Measurements from ENCODE around the gene REEP5.
"Not testable (repeated sequence)": the region's sequence is repeated elsewhere in the genome, so short reads cannot be mapped to it uniquely, and the experiment has no call there.

REEP5 gene

DNA sequence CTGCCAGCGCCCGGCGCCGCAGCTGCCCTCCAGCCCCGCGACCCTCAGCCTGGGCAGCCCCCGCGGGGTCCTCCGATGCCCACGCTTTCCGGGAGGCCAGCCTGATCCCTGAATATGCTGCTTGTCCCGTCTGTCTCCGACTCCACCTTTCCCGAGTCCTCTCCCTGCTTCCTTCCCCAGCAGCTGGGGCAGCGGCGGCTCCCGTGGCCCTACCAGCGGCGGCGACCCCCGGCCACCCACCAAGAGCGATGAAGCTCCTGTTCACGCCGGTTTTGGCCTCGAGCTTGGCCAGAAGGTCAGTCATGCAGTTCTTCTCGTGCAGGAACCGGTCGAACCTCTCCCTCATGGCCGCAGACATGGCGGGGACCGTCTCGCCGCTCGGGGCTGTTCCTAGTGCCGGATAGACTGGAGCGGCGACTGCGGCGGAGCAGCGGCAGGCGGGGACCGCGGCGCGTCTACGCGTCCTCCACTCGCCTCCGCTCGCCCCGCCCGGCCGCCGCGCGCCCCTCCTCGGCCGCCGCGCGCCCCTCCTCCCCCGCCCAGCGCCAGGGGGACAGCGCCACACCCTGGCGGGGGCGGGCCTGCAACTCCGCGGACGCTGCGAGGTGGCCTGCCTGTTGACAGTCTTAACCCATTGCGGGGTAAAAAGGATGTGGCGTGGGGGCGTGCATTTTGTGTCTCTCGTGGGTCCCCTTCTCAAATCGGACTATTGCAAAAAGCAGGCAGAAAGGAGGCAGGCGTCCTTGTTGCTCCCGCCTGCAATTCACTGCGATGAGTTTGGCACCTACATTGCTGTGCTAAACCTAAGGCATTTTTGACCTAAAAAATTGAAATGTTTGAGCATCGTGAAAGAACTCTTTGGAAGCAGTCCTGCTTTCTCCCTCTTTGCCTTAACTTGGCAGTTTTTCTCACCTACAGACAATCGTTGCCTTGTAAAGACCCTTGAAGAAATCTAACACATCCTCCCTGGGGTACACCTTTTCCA lies at the start of gene REEP5:
TSS of gene REEP5 (minus strand) at position 395 of the 985 bp plus-strand sequence. CDS start at position 358, 37 bp downstream.
- DNase-seq (ENCODE audit: low spot score), result peak; percentile 81

DNA sequence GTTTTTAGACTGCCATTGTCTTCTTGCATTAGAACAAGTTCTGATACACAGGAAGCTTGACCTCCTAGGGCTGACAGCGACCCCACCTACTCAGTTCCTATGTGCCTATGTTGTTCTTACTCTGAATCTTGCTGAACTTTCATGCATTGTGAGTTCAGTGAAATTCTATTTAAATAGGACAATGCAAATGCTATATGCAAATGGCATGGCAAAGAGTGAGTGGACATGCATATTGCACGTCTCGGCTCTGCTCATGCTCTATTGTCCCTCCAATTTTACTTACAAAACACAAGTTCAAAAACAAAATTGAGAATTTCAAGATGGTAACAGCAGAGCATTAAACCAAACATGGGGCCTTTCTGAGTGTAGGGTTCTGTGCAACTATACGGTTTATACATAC lies 49.2 kb upstream of the REEP5 start:
- no peak for DNase-seq (ENCODE audit: low spot score)

DNA sequence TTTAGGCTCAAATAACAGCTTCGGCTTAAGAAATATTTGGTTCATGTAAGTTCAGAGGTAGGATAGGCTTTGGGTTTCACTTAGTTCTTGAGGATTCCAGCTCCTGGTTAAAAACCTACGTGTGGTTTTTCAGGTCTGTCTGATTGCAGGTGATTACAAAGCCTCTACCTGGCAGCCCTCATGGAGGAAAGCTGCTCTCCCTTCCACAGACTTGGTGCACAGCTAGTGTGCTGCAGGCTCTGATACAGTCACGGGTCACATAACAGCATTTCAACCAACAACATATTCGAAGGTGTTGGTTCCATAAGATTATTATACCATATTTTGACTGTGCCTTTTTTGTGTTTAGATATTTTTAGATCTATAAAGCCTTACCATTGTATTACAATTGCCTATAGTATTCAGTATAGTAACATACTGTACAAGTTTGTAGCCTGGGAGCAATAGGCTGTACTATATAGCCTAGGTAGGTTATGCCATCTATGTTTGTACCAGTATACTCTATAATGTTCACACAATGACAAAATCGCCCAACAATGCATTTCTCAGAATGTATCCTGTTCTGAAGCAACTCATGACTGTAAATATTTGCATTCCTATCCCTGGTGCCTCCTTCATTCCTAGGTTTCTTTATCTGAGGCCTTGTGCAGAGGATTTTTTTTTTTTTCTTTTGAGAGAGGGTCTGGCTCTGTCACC lies 46.5 kb upstream of the REEP5 start:
- DNase-seq (ENCODE audit: low spot score), result no peak

DNA sequence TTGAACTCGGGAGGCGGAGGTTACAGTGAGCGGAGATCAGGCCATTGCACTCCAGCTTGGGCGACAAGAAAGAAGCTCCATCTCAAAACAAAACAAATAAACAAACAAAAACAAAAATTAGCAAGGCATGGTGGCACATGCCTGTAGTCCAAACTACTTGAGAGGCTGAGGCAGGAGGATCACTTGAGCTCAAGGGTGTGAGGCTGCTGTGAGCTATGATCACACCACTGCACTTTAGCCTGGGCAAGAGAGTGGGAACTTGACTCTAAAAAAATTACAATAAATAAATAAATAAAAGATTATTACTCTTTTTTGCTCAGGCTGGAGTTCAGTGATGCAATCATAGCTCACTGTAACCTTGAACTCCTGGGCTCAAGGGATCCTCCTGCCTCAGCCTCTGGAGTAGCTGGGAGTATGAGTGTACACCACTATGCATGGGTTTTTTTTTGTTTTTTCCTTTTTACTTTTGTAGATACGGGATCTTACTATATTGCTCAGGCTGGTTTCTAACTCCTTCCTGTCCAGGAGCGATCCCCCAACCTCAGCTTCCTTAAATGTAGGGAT lies 45.6 kb upstream of the REEP5 start:
- no peak for DNase-seq (ENCODE audit: low spot score)

DNA sequence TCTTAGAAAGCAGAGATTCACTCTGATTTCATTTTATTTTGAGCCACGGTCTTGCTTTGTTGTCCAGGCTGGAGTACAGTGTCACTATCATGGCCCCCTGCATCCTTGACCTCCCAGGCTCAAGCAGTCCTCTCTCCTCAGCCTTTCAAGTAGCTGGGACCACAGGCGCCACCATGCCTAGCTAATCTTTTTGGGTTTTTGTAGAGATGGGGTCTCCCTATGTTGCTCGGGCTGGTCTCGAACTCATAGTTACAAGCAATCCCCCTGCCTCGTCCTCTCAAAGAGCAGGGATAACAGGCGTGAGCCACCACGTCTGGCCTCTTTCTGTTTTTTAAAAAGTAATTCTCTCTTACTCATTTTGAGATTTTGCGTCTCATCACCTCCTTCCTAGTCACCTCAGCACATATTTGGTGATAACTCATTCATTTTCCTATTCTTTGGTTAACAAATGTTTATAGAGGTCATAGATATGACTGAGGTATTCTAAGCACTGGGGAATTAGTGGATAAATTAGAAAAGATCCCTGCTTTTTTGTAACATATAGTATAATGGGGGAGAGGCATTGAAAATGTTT lies 43.8 kb upstream of the REEP5 start:
- no peak for DNase-seq (ENCODE audit: low spot score)

DNA sequence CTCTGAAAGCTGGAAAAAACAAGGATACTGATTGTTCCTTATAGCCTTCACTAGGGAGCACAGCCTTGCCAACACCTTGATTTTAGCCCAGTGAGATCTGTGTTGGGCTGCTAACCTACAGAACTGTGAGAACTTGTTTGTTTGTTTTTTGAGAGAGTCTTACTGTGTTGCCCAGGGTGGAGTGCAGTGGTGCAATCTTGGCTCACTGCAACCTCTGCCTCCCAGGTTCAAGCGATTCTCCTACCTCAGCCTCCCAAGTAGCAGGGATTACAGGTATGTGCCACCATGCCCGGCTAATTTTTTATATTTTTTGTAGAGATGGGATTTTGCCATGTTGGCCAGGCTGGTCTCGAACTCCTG lies 41.3 kb upstream of the REEP5 start:
- DNase-seq (ENCODE audit: low spot score), result not testable (repeated sequence)

DNA sequence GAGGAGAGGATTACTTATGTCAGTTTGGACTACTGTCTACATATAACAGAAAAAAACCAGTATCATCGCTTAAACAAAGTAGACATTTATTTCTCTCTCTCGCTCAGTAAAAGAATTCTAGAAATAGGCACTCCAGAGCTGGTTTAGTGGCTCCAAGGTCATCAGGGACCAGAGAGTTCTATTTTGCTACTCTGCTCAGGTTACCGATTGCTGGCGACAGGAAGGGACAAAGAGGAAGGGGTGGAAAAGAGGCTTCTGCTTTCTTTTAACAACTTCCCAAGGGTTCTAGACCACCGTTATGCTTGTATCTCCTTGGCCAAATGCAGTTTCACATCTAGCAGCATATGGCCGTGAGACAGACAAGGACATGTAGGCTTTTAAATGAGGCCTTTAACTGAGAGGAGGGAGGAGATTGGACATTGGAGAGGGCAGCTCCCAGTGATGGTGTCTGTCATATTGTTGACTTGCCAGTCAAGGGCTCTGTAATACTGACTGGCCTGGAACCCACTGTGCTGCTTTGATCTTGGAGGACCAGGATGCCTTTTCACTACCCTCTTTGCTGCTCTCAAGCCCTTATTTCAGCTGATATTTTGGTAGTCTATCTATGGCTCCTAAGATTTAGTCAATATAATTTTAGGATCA lies 39.0 kb upstream of the REEP5 start:
- DNase-seq (ENCODE audit: low spot score), result no peak

DNA sequence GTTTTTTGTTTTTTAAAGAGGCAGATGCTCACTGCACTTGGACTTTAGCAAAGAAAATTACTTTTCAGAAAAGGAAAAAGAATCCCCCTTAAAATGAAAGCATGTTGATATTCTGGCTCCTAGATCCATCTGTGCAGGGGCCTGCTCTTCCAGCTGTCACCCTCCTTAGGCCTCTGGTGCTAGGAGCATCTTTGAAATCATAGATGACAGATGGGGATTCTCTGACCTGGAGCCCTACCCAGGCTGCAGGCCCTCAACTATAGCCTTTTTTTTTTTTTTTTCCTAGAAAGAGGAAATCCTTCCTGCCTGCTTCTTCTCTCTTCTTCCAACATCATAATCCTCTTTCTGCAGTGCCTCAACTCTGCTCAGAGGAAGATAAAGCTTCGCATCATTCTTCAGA lies 38.3 kb upstream of the REEP5 start:
- DNase-seq (ENCODE audit: low spot score), result no peak

DNA sequence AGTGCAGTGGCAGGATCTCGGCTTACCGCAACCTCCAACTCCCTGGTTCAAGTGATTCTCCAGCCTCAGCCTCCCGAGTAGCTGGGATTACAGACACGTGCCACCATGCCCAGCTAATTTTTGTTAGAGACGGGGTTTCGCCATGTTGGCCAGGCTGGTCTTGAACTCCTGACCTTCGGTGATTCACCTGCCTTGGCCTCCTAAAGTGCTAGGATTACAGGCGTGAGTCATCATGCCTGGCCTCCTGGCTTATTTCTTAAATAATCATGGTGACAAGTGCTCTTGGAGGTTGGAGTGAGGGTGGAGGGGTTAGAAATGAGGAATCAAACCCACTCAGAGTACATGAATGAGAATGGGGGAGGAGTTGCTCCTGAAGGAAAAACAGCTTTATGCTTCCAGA lies 37.8 kb upstream of the REEP5 start:
- DNase-seq (ENCODE audit: low spot score), result not testable (repeated sequence)

DNA sequence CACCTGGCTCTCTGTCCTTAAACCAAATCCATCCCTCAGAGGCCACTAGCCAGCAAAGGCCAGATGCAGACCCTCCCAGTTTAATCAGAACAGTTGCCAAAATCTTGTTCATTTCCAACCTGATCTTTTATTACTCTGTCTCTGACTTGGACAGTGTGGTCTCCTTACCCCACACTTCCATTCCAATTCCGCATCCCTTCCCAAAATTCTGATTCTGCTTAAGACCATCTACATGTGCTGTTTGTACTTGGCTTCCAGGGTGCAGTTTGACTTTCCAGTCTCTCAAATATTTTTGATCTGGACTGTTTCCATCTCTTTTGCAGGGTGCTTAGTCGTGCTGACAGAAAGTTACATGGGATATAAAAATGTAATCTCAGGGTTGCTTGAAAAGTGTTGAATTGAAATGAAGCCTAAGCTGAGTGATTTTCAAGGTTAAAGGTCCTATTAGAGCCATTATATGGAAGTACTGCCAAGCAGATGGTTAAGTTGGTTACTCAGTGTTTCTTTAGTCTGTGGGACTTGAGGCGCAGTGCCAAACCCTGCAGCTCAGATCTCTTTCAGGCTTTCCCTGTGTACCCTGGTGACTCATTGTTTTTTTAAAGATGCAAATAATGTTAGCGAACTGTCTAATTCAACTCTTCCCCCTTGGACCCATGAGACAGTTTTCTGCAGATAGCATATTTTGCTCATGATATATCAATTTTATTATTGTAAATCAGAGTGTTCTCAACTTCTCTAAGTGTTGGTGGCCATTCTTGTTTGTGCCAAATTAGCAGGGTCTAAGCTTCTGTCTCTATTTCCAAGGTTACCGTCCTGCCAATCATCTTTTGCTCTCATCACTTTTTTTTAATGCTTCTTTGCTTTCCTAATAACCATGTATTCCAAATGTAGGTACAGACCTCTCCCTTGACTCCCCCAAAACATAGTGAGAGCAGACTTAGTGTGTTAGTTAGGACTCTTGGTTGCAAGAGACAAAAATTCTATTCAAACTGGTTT lies 36.4 kb upstream of the REEP5 start:
- no peak for DNase-seq (ENCODE audit: low spot score)

DNA sequence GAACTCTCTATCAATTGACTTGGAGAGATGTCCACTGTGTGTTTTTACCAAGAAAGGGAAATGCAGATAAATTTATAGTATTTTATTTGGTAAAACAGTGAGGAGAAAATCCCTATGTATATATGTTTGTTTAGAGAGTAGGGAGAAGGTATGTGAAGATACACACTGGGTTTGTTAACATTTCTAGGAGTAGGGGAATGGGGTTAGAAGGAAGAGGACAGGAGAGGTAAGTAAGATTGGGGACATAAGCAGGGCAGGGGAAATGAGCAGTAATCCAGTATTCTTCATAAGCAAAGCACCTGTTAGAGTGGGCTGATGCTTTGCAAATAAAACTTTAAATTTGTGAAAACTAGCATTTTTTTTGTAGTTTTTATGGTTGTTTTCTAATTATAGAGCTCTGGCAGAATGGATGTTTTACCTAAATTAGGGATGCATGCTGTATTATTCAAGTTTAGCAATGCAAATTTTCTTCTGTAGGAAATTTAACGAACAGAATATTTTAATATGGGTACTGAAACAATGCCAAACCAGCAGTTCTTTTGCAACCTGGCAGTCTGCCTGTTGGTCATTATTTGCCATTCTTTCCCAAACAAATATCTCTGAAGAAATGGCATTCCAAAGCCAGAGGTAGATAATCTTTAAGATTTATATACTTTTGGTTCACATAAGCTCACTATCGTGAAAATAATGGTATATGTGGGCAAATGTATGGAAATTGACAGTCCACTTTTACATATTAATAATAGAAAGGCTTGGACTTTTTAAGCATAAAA lies 35.2 kb upstream of the REEP5 start:
- no peak for DNase-seq (ENCODE audit: low spot score)

DNA sequence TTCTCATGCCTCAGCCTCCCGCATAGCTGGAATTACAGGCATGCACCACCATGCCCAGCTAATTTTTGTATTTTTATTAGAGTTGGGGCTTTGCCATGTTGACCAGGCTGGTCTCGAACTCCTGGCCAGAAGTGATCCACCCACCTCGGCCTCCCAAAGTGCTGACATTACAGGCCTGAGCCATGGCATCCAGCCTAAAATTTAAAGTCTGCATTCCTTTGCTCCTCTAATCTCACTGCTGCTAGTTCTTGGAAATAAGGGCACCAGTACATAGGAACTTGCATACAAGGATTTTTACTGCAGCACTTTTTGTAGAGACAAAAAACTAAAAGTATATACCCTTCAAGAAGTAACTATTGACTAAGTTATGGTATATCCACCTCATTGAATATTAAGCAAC lies 34.6 kb upstream of the REEP5 start:
- no peak for DNase-seq (ENCODE audit: low spot score)

DNA sequence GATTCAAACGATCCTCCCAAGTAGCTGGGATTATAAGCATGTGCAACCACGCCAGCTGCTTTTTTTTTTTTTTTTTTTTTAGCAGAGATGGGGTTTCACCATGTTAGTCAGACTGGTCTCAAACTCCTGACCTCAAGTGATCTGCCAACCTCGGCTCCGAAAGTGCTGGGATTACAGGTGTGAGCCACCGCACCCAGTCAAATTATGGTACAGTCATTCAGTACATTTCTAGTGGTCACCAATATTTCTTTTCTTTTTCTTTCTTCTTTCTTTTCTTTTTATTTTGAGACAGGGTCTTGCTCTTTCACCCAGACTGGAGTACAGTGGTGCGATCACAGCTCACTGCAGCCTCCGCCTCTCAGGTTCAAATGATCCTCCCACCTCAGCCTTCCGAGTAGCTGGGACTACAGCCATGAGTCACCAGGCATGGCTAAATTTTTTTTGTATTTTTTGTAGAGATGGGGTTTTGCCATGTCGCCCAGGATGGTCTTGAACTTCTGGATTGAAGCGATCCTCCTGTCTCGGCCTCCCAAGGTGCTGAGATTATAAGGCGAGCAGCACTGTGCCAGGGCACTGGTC lies 29.2 kb upstream of the REEP5 start:
- DNase-seq (ENCODE audit: low spot score), result no peak

DNA sequence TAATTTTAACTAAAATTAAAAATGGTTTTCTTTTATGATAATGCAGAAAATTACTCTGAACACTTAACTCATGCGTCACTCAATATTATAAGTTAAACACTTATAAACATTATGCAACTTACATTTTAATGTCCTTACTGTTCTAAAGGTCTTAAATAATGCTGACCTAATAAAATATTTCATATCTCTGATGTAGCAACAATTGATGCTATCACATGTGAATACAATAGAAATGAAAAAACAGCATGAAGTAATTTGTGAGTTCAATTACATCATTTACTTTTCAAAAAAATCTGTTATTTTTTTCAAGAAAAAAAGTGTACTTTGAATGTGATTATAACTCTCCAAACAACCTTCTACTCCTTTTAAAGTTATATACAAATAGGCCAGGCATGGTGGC lies 26.4 kb upstream of the REEP5 start:
- no peak for DNase-seq (ENCODE audit: low spot score)

DNA sequence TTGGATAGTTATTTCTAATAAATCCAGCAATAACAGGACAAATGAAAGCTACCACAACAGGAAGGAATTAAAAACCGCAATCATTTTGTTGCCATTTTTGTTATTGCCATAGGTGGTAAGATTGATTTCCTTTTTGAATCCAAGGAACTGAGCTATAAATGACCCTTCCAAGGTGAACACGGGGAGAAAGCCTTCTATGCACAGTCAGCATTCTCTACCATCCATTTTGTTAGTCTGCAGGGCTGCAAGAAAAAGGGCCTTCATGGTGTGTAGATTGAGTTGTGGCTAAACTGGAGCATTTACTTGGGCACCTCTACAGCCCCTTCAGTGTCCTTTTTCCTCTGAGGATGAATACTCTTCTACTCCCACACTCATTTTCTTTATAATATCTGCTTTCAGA lies 18.6 kb upstream of the REEP5 start:
- DNase-seq (ENCODE audit: low spot score), result no peak

DNA sequence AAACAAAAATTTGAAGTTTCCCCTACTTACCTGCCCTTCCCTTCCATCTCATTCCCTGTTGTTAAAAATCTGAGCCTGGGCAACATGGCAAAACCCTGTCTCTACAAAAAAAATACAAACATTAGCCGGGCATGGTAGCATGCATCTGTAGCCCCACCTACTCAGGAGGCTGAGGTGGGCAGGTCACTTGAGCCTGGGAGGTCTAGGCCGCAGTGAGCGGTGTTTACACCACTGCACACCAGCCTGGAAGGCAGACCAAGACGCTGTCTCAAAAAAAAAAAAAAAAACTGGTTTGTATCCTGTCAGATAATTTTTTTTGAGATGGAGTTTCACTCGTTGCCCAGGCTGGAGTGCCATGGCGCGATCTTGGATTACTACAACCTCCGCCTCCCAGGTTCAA lies 16.3 kb upstream of the REEP5 start:
- DNase-seq (ENCODE audit: low spot score), result no peak

DNA sequence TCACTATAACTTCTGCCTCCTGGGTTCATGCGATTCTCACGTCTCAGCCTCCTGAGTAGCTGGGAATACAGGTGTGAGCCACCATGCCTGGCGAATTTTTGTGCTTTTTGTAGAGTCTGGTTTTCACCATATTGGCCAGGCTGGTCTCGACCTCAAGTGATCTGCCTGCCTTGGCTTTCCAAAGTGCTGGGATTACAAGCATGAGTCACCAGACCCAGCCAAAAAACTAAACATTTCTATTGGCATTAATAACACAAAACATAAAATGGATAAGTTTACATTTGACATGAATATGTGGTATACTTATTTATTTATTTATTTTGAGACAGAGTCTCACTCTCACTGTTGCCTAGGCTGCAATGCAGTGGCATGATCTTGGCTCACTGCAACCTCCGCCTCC lies 13.6 kb upstream of the REEP5 start:
- no peak for DNase-seq (ENCODE audit: low spot score)

DNA sequence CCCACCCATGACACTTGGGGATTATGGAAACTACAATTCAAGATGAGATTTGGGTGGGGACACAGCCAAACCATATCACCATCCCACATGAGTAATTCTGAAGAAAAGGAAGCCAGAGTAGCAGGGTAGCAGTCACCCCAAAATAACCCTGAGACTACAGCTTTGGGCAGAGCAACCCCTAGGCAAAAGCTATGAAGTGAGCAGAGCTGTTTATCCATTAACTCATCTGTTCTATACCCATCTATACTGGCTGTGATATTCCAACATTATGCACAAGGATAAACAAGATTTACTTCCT lies 12.3 kb upstream of the REEP5 start:
- no peak for DNase-seq (ENCODE audit: low spot score)

DNA sequence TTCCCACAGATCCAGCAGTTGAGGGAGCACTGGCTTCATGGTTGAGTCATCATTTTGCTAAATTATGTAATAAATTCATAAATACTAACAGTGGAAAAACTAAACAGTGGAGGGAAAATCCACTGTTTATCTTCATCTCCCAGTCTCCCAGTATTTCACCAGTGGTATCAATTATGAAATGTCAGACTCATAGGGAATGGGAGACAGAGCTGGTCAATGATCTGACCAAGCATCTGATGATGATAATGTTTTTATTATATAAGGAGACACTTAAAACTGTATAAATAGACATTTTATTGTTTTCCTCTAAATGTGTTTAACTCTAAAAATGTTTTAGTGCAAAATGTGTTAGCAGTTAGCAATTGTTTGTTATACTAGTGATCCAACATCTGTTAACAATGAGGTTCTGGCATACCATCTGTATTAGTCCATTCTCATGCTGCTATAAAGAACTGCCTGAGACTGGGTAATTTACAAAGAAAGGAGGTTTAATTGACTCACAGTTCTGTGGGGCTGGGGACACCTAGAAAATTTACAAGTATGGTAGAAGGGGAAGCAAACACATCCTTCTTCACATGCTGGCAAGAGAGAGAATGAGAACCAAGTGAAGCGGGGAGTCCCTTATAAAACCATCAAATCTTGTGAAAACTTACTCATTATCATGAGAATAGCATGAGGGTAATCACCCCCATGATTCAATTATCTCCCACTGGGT lies 11.8 kb upstream of the REEP5 start:
- DNase-seq (ENCODE audit: low spot score), result no peak
